ENCODE data around the gene STAT3.

- TF ChIP-seq CTCF (IDR thresholded peaks at IDR 0.05; ENCODE audit: borderline replicate concordance, extremely low read depth, low read length, poor library complexity, severe bottlenecking): no peak
- no peak for TF ChIP-seq EZH2 (IDR thresholded peaks at IDR 0.05; ENCODE audit: borderline replicate concordance, low read depth, low read length, severe bottlenecking)
Measured at GRCh38 chr17:42406615-42407288, 18.5 kb upstream of the STAT3 start.
